DND-41 (cell line): ENCODE results near the gene ZNF644.
"Not testable (repeated sequence)": the region's sequence is repeated elsewhere in the genome, so short reads cannot be mapped to it uniquely, and the experiment has no call there.

Experiments
- EZH2 ChIP-seq: IDR thresholded peaks from 3 replicates; pipeline ENCODE4 v1.6.1; 2012; ENCODE audit warnings: borderline replicate concordance, low read depth, mild to moderate bottlenecking, moderate library complexity, low read length, inconsistent platforms; ENCODE audit not compliant: severe bottlenecking
- TF ChIP-seq, protein P1 (sequence below): IDR thresholded peaks from 2 replicates; pipeline ENCODE4 v1.5.1; 2012; ENCODE audit warnings: borderline replicate concordance, low read length, moderate library complexity, mild to moderate bottlenecking; ENCODE audit not compliant: poor library complexity, severe bottlenecking; ENCODE audit errors: extremely low read depth

DNA sequence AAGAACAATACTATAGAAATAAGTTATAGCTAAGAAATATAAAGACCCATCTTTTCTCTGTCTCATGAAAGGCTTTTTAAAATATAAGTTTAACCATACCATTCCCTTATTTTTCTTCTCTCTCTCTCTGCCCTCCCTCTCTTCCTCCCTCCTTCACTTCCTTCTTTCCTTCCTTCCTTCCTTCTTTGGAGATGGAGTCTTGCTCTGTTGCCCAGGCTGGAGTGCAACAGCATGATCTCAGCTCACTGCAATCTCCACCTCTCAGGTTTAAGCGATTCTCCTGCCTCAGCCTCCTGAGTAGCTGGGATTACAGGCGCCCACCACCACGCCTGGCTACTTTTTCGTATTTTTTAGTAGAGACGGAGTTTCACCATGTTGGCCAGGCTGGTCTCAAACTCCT, 94.2 kb downstream of the ZNF644 start:
- TF ChIP-seq, protein P1, sequence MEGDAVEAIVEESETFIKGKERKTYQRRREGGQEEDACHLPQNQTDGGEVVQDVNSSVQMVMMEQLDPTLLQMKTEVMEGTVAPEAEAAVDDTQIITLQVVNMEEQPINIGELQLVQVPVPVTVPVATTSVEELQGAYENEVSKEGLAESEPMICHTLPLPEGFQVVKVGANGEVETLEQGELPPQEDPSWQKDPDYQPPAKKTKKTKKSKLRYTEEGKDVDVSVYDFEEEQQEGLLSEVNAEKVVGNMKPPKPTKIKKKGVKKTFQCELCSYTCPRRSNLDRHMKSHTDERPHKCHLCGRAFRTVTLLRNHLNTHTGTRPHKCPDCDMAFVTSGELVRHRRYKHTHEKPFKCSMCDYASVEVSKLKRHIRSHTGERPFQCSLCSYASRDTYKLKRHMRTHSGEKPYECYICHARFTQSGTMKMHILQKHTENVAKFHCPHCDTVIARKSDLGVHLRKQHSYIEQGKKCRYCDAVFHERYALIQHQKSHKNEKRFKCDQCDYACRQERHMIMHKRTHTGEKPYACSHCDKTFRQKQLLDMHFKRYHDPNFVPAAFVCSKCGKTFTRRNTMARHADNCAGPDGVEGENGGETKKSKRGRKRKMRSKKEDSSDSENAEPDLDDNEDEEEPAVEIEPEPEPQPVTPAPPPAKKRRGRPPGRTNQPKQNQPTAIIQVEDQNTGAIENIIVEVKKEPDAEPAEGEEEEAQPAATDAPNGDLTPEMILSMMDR: not testable (repeated sequence)
- TF ChIP-seq EZH2: not testable (repeated sequence)
